HEK293T (cell line): ENCODE results near the gene MRPS6.

Experiments
- ARNT ChIP-seq: fragments of 450-650 bp; IDR thresholded peaks from 2 replicates; pipeline ENCODE4 v1.6.1; 2017; ENCODE audit warnings: mild to moderate bottlenecking
- SUZ12 ChIP-seq: fragments of 450-650 bp; IDR thresholded peaks from 2 replicates; pipeline ENCODE4 v1.6.1; 2016; ENCODE audit warnings: mild to moderate bottlenecking

DNA sequence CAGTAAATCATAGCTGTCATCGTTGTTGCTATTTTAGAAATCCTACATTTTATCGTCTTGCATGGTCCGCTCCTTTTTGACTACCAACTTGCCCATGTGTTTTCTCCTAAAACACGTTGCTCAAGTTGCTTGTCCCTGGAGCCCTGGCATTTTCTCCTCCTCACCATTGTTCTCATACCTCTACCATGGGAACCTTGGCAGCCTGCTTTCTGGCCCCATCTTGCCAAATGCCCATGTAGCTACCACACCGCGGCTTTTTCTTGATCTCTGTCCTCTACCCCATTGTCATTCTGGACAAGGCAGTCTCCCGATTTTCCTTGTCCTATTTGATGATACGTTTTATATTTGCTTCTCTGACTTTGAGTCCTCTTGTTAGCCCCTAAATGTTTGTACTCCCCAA lies 50.2 kb downstream of the MRPS6 start:
- TF ChIP-seq SUZ12 = no peak
- no peak for TF ChIP-seq ARNT
